T1000 (cell line): ENCODE results near the gene ALG1.
"Not testable (repeated sequence)": the region's sequence is repeated elsewhere in the genome, so short reads cannot be mapped to it uniquely, and the experiment has no call there.

ENCODE experiments used
- DNase-seq: peaks from one replicate; lab custom pipeline; 2025; ENCODE audit warnings: mixed read lengths; lab: John Stamatoyannopoulos, UW

Gene ALG1

DNA sequence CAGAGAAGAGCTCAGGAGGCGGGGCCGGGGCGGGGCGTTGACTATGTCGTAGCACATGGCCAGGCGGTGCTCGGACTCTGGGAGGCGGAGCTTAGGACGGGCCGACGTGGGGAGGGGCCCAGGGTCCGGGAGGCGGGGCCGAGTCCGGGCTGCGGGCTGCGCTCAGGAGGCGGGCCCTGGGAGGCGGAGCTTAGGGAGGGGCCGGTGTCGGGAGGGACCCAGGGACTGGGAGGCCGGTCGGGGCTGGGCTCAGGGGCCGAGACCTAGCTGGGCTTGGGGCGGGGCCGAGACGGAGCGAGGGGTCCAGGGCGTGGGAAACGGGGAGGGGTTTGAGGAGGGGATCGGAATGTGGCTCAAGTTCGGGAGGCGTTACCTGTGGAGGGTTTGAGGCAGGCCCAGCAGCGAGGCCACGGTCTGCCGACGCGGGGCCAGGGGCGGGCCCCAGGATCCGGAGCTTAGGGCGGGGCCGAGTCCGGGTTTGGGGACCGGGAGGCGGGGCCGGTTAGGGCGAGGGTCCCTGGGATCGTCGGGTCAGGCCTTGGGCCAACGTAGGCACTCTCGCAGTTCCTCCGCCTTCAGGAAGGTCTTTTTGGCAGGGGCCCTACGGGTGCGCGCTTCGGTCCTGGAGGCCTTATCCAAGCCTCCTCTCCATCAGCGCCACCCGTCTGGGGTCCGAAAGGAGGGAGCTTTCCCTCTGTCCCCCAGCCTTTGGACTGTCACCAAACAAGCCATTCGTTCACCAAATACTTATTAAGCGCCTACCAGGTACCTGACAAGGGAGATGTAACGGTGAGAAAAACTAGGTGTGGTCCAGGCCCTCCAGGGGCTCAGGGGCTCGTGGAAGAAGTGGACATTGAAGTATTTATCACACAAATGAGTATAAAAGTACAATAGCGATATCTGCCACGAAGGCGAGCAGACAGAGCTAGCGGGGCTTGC, 26.8 kb downstream of the ALG1 start:
- DNase-seq = not testable (repeated sequence)

DNA sequence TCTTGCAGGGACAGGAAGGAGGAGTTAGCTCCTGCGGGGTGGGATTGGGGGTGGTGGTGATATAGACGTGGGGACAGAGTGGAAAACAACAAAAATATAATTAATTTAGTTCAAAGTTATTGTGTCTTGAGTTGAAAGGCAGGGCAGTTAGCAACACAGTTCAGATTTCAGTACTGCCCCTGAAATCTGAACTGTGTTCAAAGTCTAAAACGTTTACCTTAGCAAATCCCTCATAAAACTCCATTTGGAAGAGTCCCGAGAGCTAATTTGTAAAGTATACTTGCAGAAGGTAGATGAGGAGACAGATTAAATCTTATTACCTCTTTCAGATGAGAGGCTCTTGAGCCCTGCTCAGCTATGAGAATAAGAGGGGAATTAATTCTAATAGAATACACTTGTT, 27.5 kb downstream of the ALG1 start:
- not testable (repeated sequence) for DNase-seq

DNA sequence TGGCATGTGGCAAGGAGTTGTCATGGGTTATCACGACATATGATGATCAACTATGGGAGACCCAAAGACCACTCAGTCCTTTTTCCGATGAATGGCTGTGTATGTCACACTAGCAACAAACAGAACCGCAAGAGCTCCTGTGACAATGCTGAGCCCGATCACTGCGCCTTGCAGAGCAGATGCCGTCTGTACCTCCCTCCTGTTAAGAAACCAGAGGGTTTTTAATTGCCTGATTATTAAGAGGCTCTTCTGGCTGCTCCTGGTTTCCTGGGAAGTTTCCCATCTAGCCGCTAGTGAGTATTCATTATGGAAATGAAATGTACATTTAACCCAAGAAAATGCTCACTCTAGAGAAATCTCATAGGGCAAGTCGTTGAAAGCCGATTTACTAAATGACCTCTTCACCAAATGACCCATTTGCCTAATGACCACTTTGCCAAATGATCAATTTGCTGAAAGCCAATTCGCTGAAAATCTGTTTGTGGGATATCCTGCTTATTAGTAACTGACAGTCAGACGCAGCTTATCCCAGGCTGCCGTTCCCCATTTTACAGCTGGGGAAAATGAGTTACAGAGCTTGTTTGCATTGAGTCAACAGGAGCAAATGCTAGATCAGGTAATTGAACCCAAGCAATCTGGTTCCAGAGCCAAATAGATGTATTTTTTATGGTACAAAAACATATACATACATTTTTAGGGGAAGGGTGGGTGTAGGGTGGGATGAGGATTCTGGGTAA, 31.8 kb downstream of the ALG1 start:
- DNase-seq = not testable (repeated sequence)

DNA sequence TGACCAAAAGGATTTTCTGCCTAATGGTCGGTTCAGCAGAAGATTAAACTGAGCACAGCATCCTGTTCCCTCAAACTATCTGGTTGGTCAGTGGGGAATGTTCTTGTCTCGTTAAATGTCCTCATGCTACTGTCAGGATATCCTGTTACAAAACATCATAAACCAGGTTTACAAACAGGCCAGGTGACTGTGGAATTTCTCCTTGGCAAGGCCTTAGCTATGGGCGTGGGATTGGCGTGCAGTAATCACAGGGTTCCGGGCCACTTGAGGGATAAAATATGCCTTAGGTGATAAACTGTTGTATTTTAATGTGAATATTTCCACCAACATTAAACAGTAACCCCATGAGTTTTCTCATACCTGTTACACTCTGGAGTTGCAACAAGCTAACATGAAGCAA, 33.4 kb downstream of the ALG1 start:
- DNase-seq = not testable (repeated sequence)

DNA sequence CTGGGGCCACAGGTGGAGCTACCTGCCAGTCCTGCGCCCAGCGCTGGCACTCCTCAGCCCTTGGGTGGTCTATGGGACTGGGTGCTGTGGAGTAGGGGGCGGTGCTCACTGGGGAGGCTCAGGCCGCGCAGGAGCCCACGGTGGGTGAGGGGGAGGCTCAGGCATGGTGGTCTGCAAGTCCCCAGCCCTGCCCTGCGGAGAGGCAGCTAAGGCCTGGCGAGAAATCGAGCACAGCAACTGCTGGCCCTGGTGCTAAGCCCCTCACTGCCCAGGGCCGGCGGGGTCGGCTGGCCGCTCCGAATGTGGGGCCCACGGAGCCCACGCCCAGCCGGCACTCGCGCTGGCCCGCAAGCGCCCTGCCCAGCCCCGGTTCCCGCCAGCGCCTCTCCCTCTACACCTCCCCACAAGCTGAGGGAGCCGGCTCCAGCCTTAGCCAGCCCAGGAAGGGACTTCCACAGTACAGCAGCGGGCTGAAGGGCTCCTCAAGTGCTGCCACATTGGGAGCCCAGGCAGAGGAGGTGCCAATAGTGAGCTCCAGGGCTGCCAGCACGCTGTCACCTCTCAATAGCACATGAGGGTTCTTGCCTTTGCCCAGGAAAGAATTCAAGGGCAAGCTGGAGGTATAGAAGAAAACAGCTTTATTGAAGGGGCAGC, 37.0 kb downstream of the ALG1 start:
- DNase-seq = no peak

DNA sequence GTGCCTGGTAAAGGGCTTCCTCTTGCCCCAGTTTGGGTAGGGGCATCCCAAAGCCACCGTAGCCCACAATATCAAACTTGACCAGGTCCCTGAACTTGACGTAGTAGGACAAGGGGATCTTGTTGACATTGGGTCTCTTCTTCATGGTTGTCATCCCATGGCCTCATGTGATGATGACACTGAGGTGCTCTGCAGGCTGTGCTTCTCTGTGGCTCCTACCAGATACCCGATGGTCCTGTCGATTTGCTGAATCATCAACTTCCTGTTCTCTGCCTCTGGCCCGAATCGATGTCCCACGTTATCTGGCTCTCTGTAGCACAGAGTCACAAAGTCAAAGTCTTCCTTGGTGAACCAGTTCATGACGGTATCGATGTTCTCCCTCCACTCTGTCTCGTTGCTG, 39.3 kb downstream of the ALG1 start:
- DNase-seq = not testable (repeated sequence)

DNA sequence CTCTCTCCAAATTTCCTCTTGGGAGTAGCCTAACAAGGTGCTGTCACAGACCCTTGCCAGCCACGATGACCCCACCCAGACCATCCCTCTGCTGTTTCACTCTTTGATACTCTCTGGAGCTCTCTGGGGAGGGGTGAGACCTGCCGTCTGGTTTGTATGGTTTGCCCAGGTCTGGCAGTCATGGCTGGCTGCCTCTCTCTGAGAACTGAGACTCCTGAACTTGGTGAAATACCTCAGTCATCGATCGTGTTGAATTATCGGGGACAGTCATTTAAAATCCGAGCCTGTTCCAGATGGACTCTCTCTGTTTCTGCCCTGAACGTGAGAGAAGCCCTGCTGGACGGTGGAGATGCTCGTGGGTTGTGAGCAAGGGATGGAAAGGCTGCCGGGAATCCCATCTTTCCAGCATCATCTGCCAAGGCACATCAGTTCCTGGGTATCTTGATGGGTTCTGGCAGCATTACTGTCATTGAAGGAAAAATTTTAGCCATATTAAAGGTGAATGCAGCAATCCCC, 45.2 kb downstream of the ALG1 start:
- DNase-seq = not testable (repeated sequence)

DNA sequence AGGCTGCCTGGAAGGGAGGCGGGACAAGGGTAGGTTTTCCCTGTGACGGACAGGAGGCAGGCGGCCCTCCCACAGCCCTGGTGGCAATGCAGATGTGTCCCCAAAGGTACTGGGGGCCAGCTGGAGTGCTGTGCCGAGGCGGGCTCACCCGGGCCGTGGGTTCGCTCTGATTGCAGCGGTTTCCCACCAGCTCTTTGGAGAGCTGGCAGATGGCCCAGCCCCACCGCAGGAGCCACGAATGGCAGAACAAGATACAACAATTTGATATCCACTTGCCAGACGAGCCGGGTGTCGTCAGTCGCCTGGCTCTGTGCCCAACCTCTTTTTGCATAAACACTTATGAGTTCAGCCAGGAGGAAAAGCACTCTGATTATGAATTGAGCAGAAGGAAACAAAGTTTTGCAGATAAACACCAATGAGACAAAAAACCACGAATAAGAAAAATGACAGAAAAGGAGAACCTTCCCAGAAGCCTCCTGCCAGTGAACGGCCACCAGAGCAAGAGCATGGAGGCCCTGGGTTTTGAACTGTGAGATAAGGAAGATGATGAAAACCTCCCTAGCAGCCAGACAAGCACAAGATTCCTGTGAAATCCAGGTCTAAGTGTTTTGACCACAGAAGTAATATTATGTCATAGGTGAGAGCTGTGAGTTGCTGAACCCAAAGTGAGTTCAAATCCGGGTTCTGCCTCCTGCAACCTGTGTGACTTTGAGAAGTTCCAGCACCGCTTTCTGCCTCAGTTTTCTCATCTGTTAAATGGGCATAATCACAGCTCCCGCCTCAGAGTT, 45.9 kb downstream of the ALG1 start:
- DNase-seq = not testable (repeated sequence)

DNA sequence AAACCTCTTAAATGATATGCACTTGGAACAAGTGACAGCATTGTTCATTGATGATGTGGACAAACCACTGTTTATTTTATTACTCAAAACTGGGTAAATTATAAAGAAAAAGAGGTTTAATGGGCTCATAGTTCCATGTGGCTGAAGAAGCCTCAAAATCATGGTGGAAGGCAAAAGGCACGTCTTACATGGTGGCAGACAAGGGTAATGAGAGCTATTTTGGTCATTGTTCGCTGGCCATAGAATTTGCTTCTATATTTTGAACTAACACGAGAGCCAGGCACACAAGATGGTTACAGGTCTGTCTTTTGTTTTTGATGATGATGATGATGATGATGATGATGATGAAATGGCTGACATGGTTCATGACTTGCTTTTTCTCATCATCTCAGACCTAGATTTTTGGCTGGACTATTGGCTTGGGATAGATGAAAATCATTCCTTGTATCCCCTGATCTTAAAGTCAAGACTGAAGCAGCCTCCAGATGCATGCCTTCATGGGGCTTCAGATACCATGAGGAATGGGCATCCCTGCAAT, 59.9 kb downstream of the ALG1 start:
- not testable (repeated sequence) for DNase-seq

DNA sequence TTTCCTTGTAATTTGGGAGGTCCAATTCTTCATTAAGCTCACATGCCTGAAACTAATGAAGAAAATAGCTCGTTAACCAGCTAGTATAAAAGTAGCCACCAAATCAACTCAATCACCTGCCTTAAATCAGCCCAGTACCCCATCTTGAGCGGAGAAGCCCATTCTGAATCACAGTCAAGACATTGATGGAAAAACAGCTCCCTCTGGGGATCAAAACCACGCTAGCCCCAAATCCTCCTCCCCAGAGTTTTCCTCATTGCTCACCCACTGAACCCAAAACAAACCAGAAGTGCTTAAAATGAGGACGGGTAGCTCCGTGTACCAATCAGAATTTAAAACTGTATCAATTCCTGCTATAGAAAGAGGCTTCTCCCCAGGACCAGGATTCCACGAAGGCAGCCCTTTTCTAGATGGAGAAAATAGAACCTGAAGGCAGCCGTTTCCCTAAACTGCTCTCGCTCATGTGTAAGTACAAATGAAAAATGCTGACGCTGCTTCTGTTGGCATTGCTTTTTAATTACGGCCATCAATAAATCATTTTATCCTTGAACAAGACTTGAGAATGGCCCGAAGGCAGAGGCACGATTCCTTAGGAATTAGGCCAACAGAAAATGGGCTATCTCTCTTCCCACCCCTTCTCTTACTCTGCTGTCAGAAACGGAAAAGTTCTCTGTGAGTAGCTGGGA, 61.4 kb downstream of the ALG1 start:
- DNase-seq = not testable (repeated sequence)

DNA sequence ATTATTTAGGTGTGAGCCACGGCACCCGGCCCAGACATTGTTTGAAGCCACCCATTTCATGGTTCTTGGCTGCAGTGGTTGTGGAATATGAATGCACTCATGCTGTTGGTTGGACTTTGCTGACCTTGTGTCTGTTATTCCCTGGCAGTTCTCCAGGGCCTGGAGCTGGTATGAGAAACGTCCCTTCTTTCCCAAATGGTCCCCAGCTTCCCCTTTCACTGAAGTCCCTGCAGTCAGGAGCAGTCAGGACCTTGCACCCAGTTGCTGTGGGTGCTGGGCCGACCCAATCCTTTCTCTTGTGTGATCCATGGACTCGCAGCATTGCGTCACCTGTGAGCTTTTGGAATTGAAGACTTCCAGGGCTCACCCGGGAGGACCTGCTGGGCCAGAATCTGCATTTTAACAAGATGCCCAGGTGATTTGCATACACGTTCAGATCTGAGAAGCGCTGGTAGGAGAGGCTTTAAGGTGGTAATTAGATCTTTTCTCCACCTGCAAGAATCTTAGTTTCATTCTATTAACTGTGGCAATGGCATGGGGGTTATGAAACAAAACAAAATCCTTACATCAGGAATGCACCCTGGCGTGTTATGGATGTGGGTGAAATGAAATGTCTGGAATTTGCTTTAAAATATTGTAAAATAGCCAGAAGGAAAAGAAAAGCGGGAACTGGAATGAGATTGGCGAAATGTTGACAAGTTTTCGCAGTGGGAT, 63.3 kb downstream of the ALG1 start:
- not testable (repeated sequence) for DNase-seq
